ENCODE results near the gene CDCA7.

- TF ChIP-seq CTCF (IDR thresholded peaks at IDR 0.05) (no peak), POLR2AphosphoS5 (IDR thresholded peaks at IDR 0.05; ENCODE audit: insufficient read depth in 1 of 2, low read depth in 1 of 2) (no peak)
Observed at GRCh38 chr2:173347305-173348168, 7.1 kb upstream of the CDCA7 start.
